T-cell (primary cell): Measurements from ENCODE around the gene ZNF524. TPM values are rescaled to one million over a fixed set of nuclear protein-coding genes. Genes with fewer than 3 reads are reported as not detected.
A peak's percentile ranks its signal among the peaks of the same experiment; 100 is the strongest.

Source experiments
- ATAC-seq, 4 experiments: fragments of 200-7000 bp in 3 of 4; fragments of 150-1000 bp in 1 of 4; cut with Tn5 transposase; replicated peaks in 1 of 4; 1 replicate in 3 of 4; 2 replicates in 1 of 4; pipeline ENCODE4 v1.10.0; 2021; ENCODE audit warnings: moderate library complexity in 3 of 4, mild to moderate bottlenecking in 2 of 4, moderate number of reproducible peaks in 1 of 4
- CTCF ChIA-PET, 2 donors: fragments of 300-600 bp; sonication (Branson Sonifier 250); formaldehyde crosslinking; loops; one replicate each; lab custom pipeline; 2022; ENCODE audit warnings: antibody characterized with exemption in 2 of 2; lab: Charles Lee
- POLR2A ChIA-PET, 2 donors: fragments of 300-600 bp; sonication (Branson Sonifier 250); formaldehyde crosslinking; loops; one replicate each; lab custom pipeline; 2022; ENCODE audit warnings: antibody characterized with exemption in 2 of 2; lab: Charles Lee
- DNase-seq, 35 experiments: peaks; one replicate each; pipeline versions ENCODE4 v3.0.0 to v3.0.0-alpha.2; 2013 to 2023
- H3K27ac ChIP-seq: one replicate; pipeline ENCODE4 v1.5.1; 2013; ENCODE audit warnings: low read length
- H3K27me3 ChIP-seq, 2 experiments: replicated peaks in 1 of 2; 1 replicate in 1 of 2; 2 replicates in 1 of 2; pipeline versions ENCODE4 v1.6.1 to v1.7.0; 2013; ENCODE audit warnings: low read length in 1 of 2, mixed read lengths in 1 of 2; ENCODE audit not compliant: control insufficient read depth in 2 of 2, insufficient read depth in 2 of 2; ENCODE audit errors: extremely low read depth in 1 of 2
- H3K36me3 ChIP-seq, 2 donors: 1 replicate in 1 of 2; 2 replicates in 1 of 2; pipeline versions ENCODE4 v1.6.1 to v1.7.0; 2013; ENCODE audit warnings: low read length in 1 of 2; ENCODE audit not compliant: control insufficient read depth in 2 of 2, insufficient read depth in 1 of 2; ENCODE audit errors: extremely low read depth in 1 of 2
- H3K4me1 ChIP-seq, 2 experiments: 1 replicate in 1 of 2; 2 replicates in 1 of 2; pipeline versions ENCODE4 v1.6.1 to v1.7.0; 2013; ENCODE audit warnings: low read length in 2 of 2, mixed read lengths in 1 of 2; ENCODE audit not compliant: insufficient read depth in 2 of 2, control insufficient read depth in 1 of 2; ENCODE audit errors: extremely low read depth in 1 of 2
- H3K4me3 ChIP-seq, 2 donors: 1 replicate in 1 of 2; 2 replicates in 1 of 2; pipeline versions ENCODE4 v1.5.1 to v1.7.0; 2013; ENCODE audit warnings: mild to moderate bottlenecking in 2 of 2, low read length in 1 of 2, moderate library complexity in 1 of 2; ENCODE audit not compliant: control insufficient read depth in 1 of 2; ENCODE audit errors: extremely low read depth in 1 of 2
- H3K9me3 ChIP-seq: 2 replicates; pipeline ENCODE4 v1.7.0; 2013
- H3K27ac Mint-ChIP-seq, 2 donors: one replicate each; pipeline ENCODE4 v1.8.0; 2020 to 2021; ENCODE audit warnings: mild to moderate bottlenecking in 2 of 2, mixed read lengths in 2 of 2
- H3K27me3 Mint-ChIP-seq, 2 donors: one replicate each; pipeline ENCODE4 v1.8.0; 2021 to 2022; ENCODE audit warnings: mixed read lengths in 2 of 2
- H3K36me3 Mint-ChIP-seq: one replicate; pipeline ENCODE4 v1.8.0; 2021; ENCODE audit warnings: mixed read lengths
- H3K4me1 Mint-ChIP-seq, 3 donors: one replicate each; pipeline ENCODE4 v1.8.0; 2020 to 2022; ENCODE audit warnings: mixed read lengths in 3 of 3, mild to moderate bottlenecking in 1 of 3
- H3K4me3 Mint-ChIP-seq, 3 donors: one replicate each; pipeline ENCODE4 v1.8.0; 2020 to 2022; ENCODE audit warnings: mild to moderate bottlenecking in 3 of 3, mixed read lengths in 3 of 3, moderate library complexity in 3 of 3
- H3K9me3 Mint-ChIP-seq, 3 donors: one replicate each; pipeline ENCODE4 v1.8.0; 2020 to 2022; ENCODE audit warnings: mixed read lengths in 3 of 3
- WGBS: methylation state at CpG from one replicate; pipeline ENCODE4 v1.1.5; 2013; ENCODE audit warnings: missing lambda C conversion rate; ENCODE audit not compliant: insufficient coverage; 5-methylcytosine and 5-hydroxymethylcytosine counted together
- total RNA-seq, 35 experiments: library from RNA in 6 of 35; stranded (reverse) in 6 of 35; fragments of 120-200 nt in 1 of 35; gene quantifications; one replicate each; pipeline versions ENCODE4 v1.2.1 to v1.2.4 and lab custom pipeline; 2013 to 2026

The ZNF524 gene
- total RNA-seq, 5 donors from 2014 or later (not counting 1 experiment from before 2014, with no cell fraction given) = 14.9 to 42.2 (median 33.4) TPM

GRCh38 chr19:55606471-55606787 lies 6.3 kb downstream of the ZNF524 start:
- DNase-seq = no peak
- peak overlapping the region; percentile 84 to 91 for H3K4me3 ChIP-seq
- ATAC-seq = no peak
- ChIA-PET CTCF (interaction anchor here (0.7 to 2.9 kb wide), 8 partner anchors 19 to 102 kb away, joined by 3 to 42 read pairs (median 5); partner anchors contain the start of genes U2AF2 (in 1 of the 2) and ZNF784 (in 1 of the 2)), POLR2A (interaction anchor here in 1 of 2 donors (0.8 kb wide), 1 partner anchor 18 kb away, joined by 3 read pairs; no protein-coding TSS in a partner anchor)
- no peaks in the 10 kb centered on the region for H3K9me3 ChIP-seq
- WGBS = 28% methylated on average over 8 of the region's 12 CpGs
- no peaks in the 10 kb centered on the region for H3K9me3 Mint-ChIP-seq
- peak overlapping the region; percentile 86 to 90 (median 89) for H3K4me3 Mint-ChIP-seq
- peaks cover 10 to 47% of the 10 kb centered on the region in 2 experiments for H3K4me1 ChIP-seq
- peak overlapping the region; percentile 86 for H3K27ac ChIP-seq
- H3K36me3 Mint-ChIP-seq = peaks cover 16% of the 10 kb centered on the region
- H3K27me3 Mint-ChIP-seq = no peaks in the 10 kb centered on the region
- peaks cover 0 to 17% of the 10 kb centered on the region in 2 donors for H3K36me3 ChIP-seq
- peaks cover 61 to 75% (median 63%) of the 10 kb centered on the region in 3 donors for H3K4me1 Mint-ChIP-seq
- peak overlapping the region; percentile 88 to 93 for H3K27ac Mint-ChIP-seq
- H3K27me3 ChIP-seq = no peaks in the 10 kb centered on the region

- no peaks in the 10 kb centered on the region for H3K27me3 ChIP-seq
- ATAC-seq = no peak
- H3K27me3 Mint-ChIP-seq = no peaks in the 10 kb centered on the region
- peaks cover 61 to 75% (median 63%) of the 10 kb centered on the region in 3 donors for H3K4me1 Mint-ChIP-seq
- H3K9me3 Mint-ChIP-seq = no peaks in the 10 kb centered on the region
- H3K36me3 Mint-ChIP-seq = peaks cover 16% of the 10 kb centered on the region
- peaks cover 0 to 17% of the 10 kb centered on the region in 2 donors for H3K36me3 ChIP-seq
- no peaks in the 10 kb centered on the region for H3K9me3 ChIP-seq
- peak overlapping the region in 1 of 2 donors; percentile 91 for H3K4me3 ChIP-seq
- peaks cover 10 to 47% of the 10 kb centered on the region in 2 experiments for H3K4me1 ChIP-seq
- ChIA-PET CTCF (interaction anchor here (0.6 to 2.9 kb wide), 7 partner anchors 18 to 413 kb away, joined by 3 to 42 read pairs (median 6); partner anchors contain the start of genes U2AF2 (in 1 of the 2) and ZNF784 (in 1 of the 2)), POLR2A (interaction anchor here (0.6 to 0.8 kb wide), 2 partner anchors 18 to 24 kb away, joined by 3 to 17 read pairs; no protein-coding TSS in a partner anchor)
- peak overlapping the region; percentile 86 for H3K27ac ChIP-seq
- H3K27ac Mint-ChIP-seq = peak overlapping the region; percentile 54 to 88
- peak overlapping the region; percentile 21 to 89 (median 86) for H3K4me3 Mint-ChIP-seq
- 33% methylated on average over 3 of the region's 9 CpGs for WGBS
- no peak for DNase-seq
These were observed 6.7 kb downstream of the ZNF524 start for GRCh38 chr19:55606817-55607216.

GRCh38 chr19:55609326-55609725 lies 9.2 kb downstream of the ZNF524 start:
- no peaks in the 10 kb centered on the region for H3K27me3 Mint-ChIP-seq
- Histone ChIP-seq H3K4me1 (peaks cover 10 to 40% of the 10 kb centered on the region in 2 experiments), H3K27me3 (no peaks in the 10 kb centered on the region), H3K27ac (no peak overlapping the region), H3K36me3 (peaks cover 0 to 19% of the 10 kb centered on the region in 2 donors), H3K9me3 (no peaks in the 10 kb centered on the region), H3K4me3 (no peak overlapping the region)
- POLR2A ChIA-PET = no interaction called here
- no peak overlapping the region for H3K27ac Mint-ChIP-seq
- peaks cover 65 to 77% (median 66%) of the 10 kb centered on the region in 3 donors for H3K4me1 Mint-ChIP-seq
- no peaks in the 10 kb centered on the region for H3K9me3 Mint-ChIP-seq
- H3K36me3 Mint-ChIP-seq = peaks cover 24% of the 10 kb centered on the region
- DNase-seq = no peak
- WGBS = 91% methylated on average over 4 of the region's 5 CpGs
- CTCF ChIA-PET = no interaction called here
- no peak for ATAC-seq
- no peak overlapping the region for H3K4me3 Mint-ChIP-seq

GRCh38 chr19:55611300-55611982 lies 11.4 kb downstream of the ZNF524 start:
- no peak overlapping the region for H3K4me3 Mint-ChIP-seq
- H3K4me1 Mint-ChIP-seq = peaks cover 52 to 62% (median 53%) of the 10 kb centered on the region in 3 donors
- DNase-seq (no peak), ATAC-seq (no peak)
- H3K27me3 ChIP-seq = no peaks in the 10 kb centered on the region
- no peak overlapping the region for H3K27ac Mint-ChIP-seq
- no peak overlapping the region for H3K4me3 ChIP-seq
- H3K36me3 ChIP-seq = peaks cover 2 to 24% of the 10 kb centered on the region in 2 donors
- ChIA-PET POLR2A (no interaction called here), CTCF (interaction anchor here in 1 of 2 donors (0.6 to 1.9 kb wide), 2 partner anchors 13 to 21 kb away, joined by 3 to 4 read pairs; partner anchors contain the start of gene ZNF784)
- peaks cover 6 to 25% of the 10 kb centered on the region in 2 experiments for H3K4me1 ChIP-seq
- no peaks in the 10 kb centered on the region for H3K27me3 Mint-ChIP-seq
- WGBS = 85% methylated on average over 7 of the region's 15 CpGs
- H3K27ac ChIP-seq = no peak overlapping the region
- H3K9me3 Mint-ChIP-seq = no peaks in the 10 kb centered on the region
- no peaks in the 10 kb centered on the region for H3K9me3 ChIP-seq
- H3K36me3 Mint-ChIP-seq = peaks cover 24% of the 10 kb centered on the region

- Mint-ChIP-seq H3K27me3 (no peaks in the 10 kb centered on the region), H3K4me3 (no peak overlapping the region), H3K36me3 (peaks cover 27% of the 10 kb centered on the region), H3K4me1 (peaks cover 45 to 56% (median 46%) of the 10 kb centered on the region in 3 donors), H3K27ac (no peak overlapping the region), H3K9me3 (no peaks in the 10 kb centered on the region)
- ATAC-seq (no peak), DNase-seq (no peak)
- Histone ChIP-seq H3K9me3 (no peaks in the 10 kb centered on the region), H3K36me3 (peaks cover 5 to 30% of the 10 kb centered on the region in 2 donors), H3K27me3 (no peaks in the 10 kb centered on the region), H3K4me1 (peaks cover under 1 to 19% of the 10 kb centered on the region in 2 experiments), H3K4me3 (no peak overlapping the region), H3K27ac (no peak overlapping the region)
- ChIA-PET POLR2A (no interaction called here), CTCF (interaction anchor here in 1 of 2 donors (1.9 kb wide), 1 partner anchor 21 kb away, joined by 4 read pairs; no protein-coding TSS in a partner anchor)
- 94% methylated on average over 2 of the region's 3 CpGs for WGBS
These were observed 12.0 kb downstream of the ZNF524 start for GRCh38 chr19:55611983-55612645.

GRCh38 chr19:55613396-55613795 lies 13.3 kb downstream of the ZNF524 start:
- Histone ChIP-seq H3K27ac (no peak overlapping the region), H3K4me1 (peaks cover 0 to 15% of the 10 kb centered on the region in 2 experiments), H3K36me3 (peaks cover 5 to 38% of the 10 kb centered on the region in 2 donors), H3K27me3 (no peaks in the 10 kb centered on the region), H3K4me3 (no peak overlapping the region), H3K9me3 (no peaks in the 10 kb centered on the region)
- DNase-seq (no peak), ATAC-seq (no peak)
- WGBS = 98% methylated on average over 10 of the region's 27 CpGs
- POLR2A ChIA-PET = no interaction called here
- H3K4me1 Mint-ChIP-seq = peaks cover 36 to 43% (median 37%) of the 10 kb centered on the region in 3 donors
- H3K4me3 Mint-ChIP-seq = no peak overlapping the region
- H3K27ac Mint-ChIP-seq = no peak overlapping the region
- H3K36me3 Mint-ChIP-seq = peaks cover 30% of the 10 kb centered on the region
- H3K27me3 Mint-ChIP-seq = no peaks in the 10 kb centered on the region
- CTCF ChIA-PET = no interaction called here
- no peaks in the 10 kb centered on the region for H3K9me3 Mint-ChIP-seq
